Thoracic aorta (tissue), 2 donors: ENCODE data around the gene MED27. TPM values are rescaled to one million over a fixed set of nuclear protein-coding genes. Genes with fewer than 3 reads are reported as not detected.

ENCODE experiments used
- ATAC-seq: fragments of 150-250 bp; one replicate; pipeline ENCODE4 v1.8.0; 2017; ENCODE audit warnings: low read depth; ENCODE audit not compliant: insufficient number of reproducible peaks, low FRiP score
- DNase-seq: peaks from one replicate; pipeline ENCODE4 v3.0.0-alpha.2; 2020; ENCODE audit warnings: low spot score
- H3K27ac ChIP-seq, 2 donors: fragments of 200-600 bp; sonication (generic); 1 replicate in 1 of 2; 2 replicates in 1 of 2; pipeline ENCODE4 v1.5.1; 2016; ENCODE audit warnings: mild to moderate bottlenecking in 2 of 2, moderate library complexity in 2 of 2
- H3K27me3 ChIP-seq: fragments of 200-600 bp; sonication (generic); replicated peaks from 2 replicates; pipeline ENCODE4 v1.6.0; 2016; ENCODE audit warnings: mild to moderate bottlenecking; ENCODE audit not compliant: insufficient read depth
- H3K36me3 ChIP-seq: fragments of 200-600 bp; sonication (generic); one replicate; pipeline ENCODE4 v1.5.1; 2016
- H3K4me1 ChIP-seq, 2 donors: fragments of 200-600 bp; sonication (generic); 1 replicate in 1 of 2; 2 replicates in 1 of 2; pipeline versions ENCODE4 v1.5.1 to v1.6.0; 2016; ENCODE audit warnings: low read depth in 2 of 2, mild to moderate bottlenecking in 1 of 2; ENCODE audit not compliant: control insufficient read depth in 1 of 2
- H3K4me3 ChIP-seq: fragments of 200-600 bp; sonication (generic); 2 replicates; pipeline ENCODE4 v1.5.1; 2016; ENCODE audit warnings: mild to moderate bottlenecking
- H3K9me3 ChIP-seq: fragments of 200-600 bp; sonication (generic); 2 replicates; pipeline ENCODE4 v1.5.1; 2016
- CTCF ChIP-seq: fragments of 200-600 bp; sonication (generic); IDR thresholded peaks from one replicate; pipeline ENCODE4 v1.5.1; 2019; ENCODE audit warnings: antibody characterized with exemption
- total RNA-seq, 2 donors: library from RNA; depleted of rRNA; stranded (reverse); fragments of >200 nt; gene quantifications; one replicate each; pipeline versions ENCODE4 v1.1.0 to v1.2.3, GENCODE V29; 2016

The MED27 gene
- total RNA-seq, 2 donors from 2014 or later, result 19.3 to 26.5 TPM

GRCh38 chr9:131959056-131959455 lies 120.6 kb downstream of the MED27 start:
- Histone ChIP-seq H3K36me3 (no peaks in the 10 kb centered on the region), H3K9me3 (no peaks in the 10 kb centered on the region), H3K27me3 (no peaks in the 10 kb centered on the region), H3K4me1 (no peaks in the 10 kb centered on the region), H3K4me3 (no peak overlapping the region), H3K27ac (no peak overlapping the region)
- ATAC-seq (no peak), DNase-seq (no peak)
- TF ChIP-seq CTCF, result no peak

- Histone ChIP-seq H3K4me1 (peaks cover 11 to 23% of the 10 kb centered on the region in 2 donors), H3K27me3 (no peaks in the 10 kb centered on the region), H3K9me3 (no peaks in the 10 kb centered on the region), H3K27ac (no peak overlapping the region), H3K4me3 (no peak overlapping the region), H3K36me3 (no peaks in the 10 kb centered on the region)
- no peak for TF ChIP-seq CTCF
- no peak for ATAC-seq
- no peak for DNase-seq
Observed at GRCh38 chr9:131954299-131954698, 125.4 kb downstream of the MED27 start.

- H3K27me3 ChIP-seq, result no peaks in the 10 kb centered on the region
- no peak overlapping the region for H3K4me3 ChIP-seq
- no peak for TF ChIP-seq CTCF
- peak overlapping the region; percentile 38 to 78 for H3K27ac ChIP-seq
- peak; percentile 66 for ATAC-seq
- H3K9me3 ChIP-seq, result no peaks in the 10 kb centered on the region
- peak; percentile 20 for DNase-seq
- peaks cover 11 to 23% of the 10 kb centered on the region in 2 donors for H3K4me1 ChIP-seq
- H3K36me3 ChIP-seq, result no peaks in the 10 kb centered on the region
Observed at GRCh38 chr9:131951905-131952304, 127.8 kb downstream of the MED27 start.

GRCh38 chr9:131951155-131951554 lies 128.5 kb downstream of the MED27 start:
- DNase-seq (no peak), ATAC-seq (no peak)
- peak overlapping the region; percentile 28 to 78 for H3K27ac ChIP-seq
- no peak for TF ChIP-seq CTCF
- no peaks in the 10 kb centered on the region for H3K27me3 ChIP-seq
- H3K9me3 ChIP-seq, result no peaks in the 10 kb centered on the region
- no peaks in the 10 kb centered on the region for H3K36me3 ChIP-seq
- no peak overlapping the region for H3K4me3 ChIP-seq
- peaks cover 11 to 23% of the 10 kb centered on the region in 2 donors for H3K4me1 ChIP-seq

- Histone ChIP-seq H3K4me1 (peaks cover 11 to 23% of the 10 kb centered on the region in 2 donors), H3K27me3 (no peaks in the 10 kb centered on the region), H3K9me3 (no peaks in the 10 kb centered on the region), H3K4me3 (no peak overlapping the region), H3K27ac (no peak overlapping the region), H3K36me3 (no peaks in the 10 kb centered on the region)
- TF ChIP-seq CTCF, result no peak
- ATAC-seq (no peak), DNase-seq (no peak)
Observed at GRCh38 chr9:131950487-131950886, 129.2 kb downstream of the MED27 start.
